K562 (cell line): ENCODE data around the gene UBFD1. TPM values are rescaled to one million over a fixed set of nuclear protein-coding genes. Genes with fewer than 3 reads are reported as not detected.
"Not testable (repeated sequence)": the region's sequence is repeated elsewhere in the genome, so short reads cannot be mapped to it uniquely, and the experiment has no call there.

ENCODE experiments used
- ATAC-seq: fragments of 200-7000 bp; cut with Tn5 transposase; 3 replicates; pipeline ENCODE4 v1.9.1; 2020; ENCODE audit warnings: moderate library complexity
- BruUV-seq: library from RNA; stranded (reverse); fragments of 400-500 nt; replicated peaks from 2 replicates; lab custom pipeline; 2021; lab: Mats Ljungman, UMichigan
- CTCF ChIA-PET: fragments of 300-600 bp; formaldehyde crosslinking; extraction: SDS; loops from one replicate; lab custom pipeline; 2021; ENCODE audit warnings: low intra/inter-chr PET ratio; lab: Yijun Ruan, JAX
- POLR2A ChIA-PET: fragments of 300-600, 350-650 bp; sonication (Branson Sonifier 250); formaldehyde crosslinking; extraction: SDS; loops from one replicate; lab custom pipeline; 2021; ENCODE audit warnings: antibody characterized with exemption, inconsistent platforms; lab: Yijun Ruan, JAX
- DNase-seq, 4 experiments: peaks; one replicate each; pipeline versions ENCODE4 v3.0.0 to v3.0.0-alpha.2; 2011 to 2018; ENCODE audit warnings: low spot score in 3 of 4, mixed read lengths in 3 of 4; ENCODE audit errors: extremely low read depth in 1 of 4
- FAIRE-seq: peaks from 2 replicates; lab custom pipeline; 2011; peaks lifted over from hg19 to GRCh38; lab: Jason Lieb, UNC
- H2AFZ ChIP-seq: 2 replicates; pipeline ENCODE4 v1.6.0; 2011; ENCODE audit warnings: low read depth, low read length, control low read depth, inconsistent platforms
- H3K27ac ChIP-seq: fragments of 200-600 bp; 3 replicates; pipeline ENCODE4 v1.8.0; 2011; ENCODE audit warnings: low read depth, mild to moderate bottlenecking, control low read depth, inconsistent platforms, low read length, moderate library complexity, mixed read lengths; ENCODE audit errors: extremely low read depth
- H3K27me3 ChIP-seq, 2 experiments: fragments of 300-600 bp in 1 of 2; 2 replicates in 1 of 2; 3 replicates in 1 of 2; pipeline versions ENCODE4 v1.6.0 to v1.8.0; 2011; ENCODE audit warnings: inconsistent platforms in 2 of 2, low read length in 2 of 2, mild to moderate bottlenecking in 1 of 2, mixed read lengths in 1 of 2, moderate library complexity in 1 of 2; ENCODE audit not compliant: control insufficient read depth in 2 of 2, insufficient read depth in 2 of 2
- H3K36me3 ChIP-seq: fragments of 300-600 bp; 3 replicates; pipeline ENCODE4 v1.8.0; 2011; ENCODE audit warnings: mild to moderate bottlenecking, low read length, inconsistent platforms; ENCODE audit not compliant: control insufficient read depth, insufficient read depth
- H3K4me1 ChIP-seq, 2 experiments: fragments of 200-600 bp in 1 of 2; replicated peaks in 1 of 2; 2 replicates in 1 of 2; 3 replicates in 1 of 2; pipeline versions ENCODE4 v1.5.1 to v1.8.0; 2011; ENCODE audit warnings: inconsistent platforms in 2 of 2, low read length in 2 of 2, mild to moderate bottlenecking in 1 of 2, mixed read lengths in 1 of 2, moderate library complexity in 1 of 2; ENCODE audit not compliant: control insufficient read depth in 2 of 2, insufficient read depth in 2 of 2
- H3K4me2 ChIP-seq: 2 replicates; pipeline ENCODE4 v1.6.1; 2011; ENCODE audit warnings: low read length, control low read depth, inconsistent platforms, mixed read lengths; ENCODE audit not compliant: insufficient read depth
- H3K4me3 ChIP-seq: fragments of 200-600 bp; sonication (generic), shearing (Covaris generic); 2 replicates; pipeline ENCODE4 v1.5.1; 2016; ENCODE audit warnings: control low read depth, inconsistent platforms
- H3K79me2 ChIP-seq: fragments of 200-600 bp; 3 replicates; pipeline ENCODE4 v1.8.0; 2011; ENCODE audit warnings: low read length, inconsistent platforms; ENCODE audit not compliant: control insufficient read depth, insufficient read depth
- H3K9ac ChIP-seq, 2 experiments: 2 replicates each; pipeline versions ENCODE4 v1.6.0 to v1.6.1; 2011; ENCODE audit warnings: low read depth in 2 of 2, low read length in 2 of 2, control low read depth in 1 of 2, inconsistent platforms in 1 of 2, mild to moderate bottlenecking in 1 of 2, mixed read lengths in 1 of 2; ENCODE audit not compliant: insufficient read depth in 1 of 2
- H3K9me1 ChIP-seq: one replicate; pipeline ENCODE4 v1.6.0; 2011; ENCODE audit warnings: inconsistent platforms, mild to moderate bottlenecking, low read length, moderate library complexity; ENCODE audit not compliant: control insufficient read depth, insufficient read depth
- H3K9me3 ChIP-seq: replicated peaks from 2 replicates; pipeline ENCODE4 v1.5.1; 2011; ENCODE audit warnings: low read depth, low read length, inconsistent platforms; ENCODE audit not compliant: control insufficient read depth, insufficient read depth
- H4K20me1 ChIP-seq: replicated peaks from 2 replicates; pipeline ENCODE4 v1.6.1; 2011; ENCODE audit warnings: low read length, inconsistent platforms, mixed read lengths; ENCODE audit not compliant: control insufficient read depth, insufficient read depth
- DACH1 ChIP-seq: fragments of 450-650 bp; IDR thresholded peaks from 2 replicates; pipeline ENCODE4 v1.6.1; 2018; ENCODE audit not compliant: partially characterized antibody
- MEF2A ChIP-seq: IDR thresholded peaks from 2 replicates; pipeline ENCODE4 v1.6.1; 2011; ENCODE audit warnings: low read depth, mild to moderate bottlenecking, low read length, moderate library complexity; ENCODE audit not compliant: control insufficient read depth
- SMARCB1 ChIP-seq: IDR thresholded peaks from 2 replicates; pipeline ENCODE4 v1.6.1; 2011; ENCODE audit warnings: improper control_type of control experiment, low read depth; ENCODE audit not compliant: insufficient read length
- WHSC1 ChIP-seq: IDR thresholded peaks from one replicate; pipeline ENCODE4 v1.6.1; 2012; ENCODE audit warnings: low read length, control low read depth, inconsistent platforms
- ZNF76 ChIP-seq: fragments of 250-450 bp; sonication (Bioruptor Pico); IDR thresholded peaks from 2 replicates; pipeline ENCODE4 v1.4.0; 2020; ENCODE audit warnings: mild to moderate bottlenecking, moderate library complexity, borderline replicate concordance
- WGBS: fragments of 100-300 bp; shearing (Covaris generic); methylation state at CpG from one replicate; pipeline ENCODE4 v1.1.6; 2016; ENCODE audit warnings: low coverage, mixed read lengths; ENCODE audit not compliant: insufficient coverage; ENCODE audit errors: missing lambda C conversion rate; 5-methylcytosine and 5-hydroxymethylcytosine counted together
- in situ Hi-C: fragments of 300-500 bp; cut with MboI; formaldehyde crosslinking; loops from 4 replicates; pipeline ENCODE4 v1.15.0; 2018; ENCODE audit warnings: inconsistent platforms, mixed read lengths
- intact Hi-C: fragments of 100-400 bp; cut with micrococcal nuclease; formaldehyde crosslinking; loops from 2 replicates; pipeline ENCODE4 v1.14.2; 2022
- polyA plus RNA-seq, 8 experiments: library from polyadenylated mRNA; depleted of rRNA in 4 of 8; stranded (reverse) in 5 of 8; unstranded in 3 of 8; fragments of >200 nt; fragmentation: Nextera tagmentation in 2 of 8; fragmentation: Illumina TruSeq in 1 of 8; extraction: Ambion mirVana in 2 of 8; extraction: Trizol in 1 of 8; gene quantifications; 2 replicates each; pipeline versions ENCODE4 v1.2.1 to v1.2.3, GENCODE V29; 2011 to 2014; ENCODE audit warnings: inconsistent platforms in 1 of 8, missing spikeins in 1 of 8
- total RNA-seq, 7 experiments: library from RNA; depleted of rRNA in 6 of 7; stranded (reverse); fragments of >200 nt in 6 of 7; fragmentation: Illumina TruSeq in 2 of 7; extraction: Trizol in 2 of 7; gene quantifications; 2 replicates each; pipeline versions ENCODE4 v1.2.1 to v1.2.3, GENCODE V29; 2011 to 2021; ENCODE audit warnings: low replicate concordance in 1 of 7
- TF ChIP-seq, protein P1 (sequence below): sonication (generic); formaldehyde crosslinking; IDR thresholded peaks from 2 replicates; pipeline ENCODE4 v1.8.0; 2023; ENCODE audit warnings: mild to moderate bottlenecking, missing genetic modification reagents

The UBFD1 gene
- total and polyA plus RNA-seq, 9 of the 15 experiments (the other 6 are each of a cell fraction or from before 2014, with no cell fraction given), result 10.7 to 66.2 (median 34.0) TPM

- H3K9me1 ChIP-seq, H3K79me2 ChIP-seq, H3K4me1 ChIP-seq, FAIRE-seq, H3K4me3 ChIP-seq, H2AFZ ChIP-seq, H3K9me3 ChIP-seq, H3K4me2 ChIP-seq, POLR2A ChIA-PET, H4K20me1 ChIP-seq, ATAC-seq, BruUV-seq, DNase-seq, H3K27ac ChIP-seq, intact Hi-C loops, H3K9ac ChIP-seq, H3K27me3 ChIP-seq, in situ Hi-C loops, CTCF ChIA-PET: not testable (repeated sequence)
- H3K36me3 ChIP-seq, result peaks cover 52% of the 10 kb centered on the region
- 97% methylated on average over 6 of the region's 6 CpGs for WGBS
- TF ChIP-seq DACH1, result peak; percentile 92
Observed at GRCh38 chr16:23610905-23611304, 53.4 kb downstream of the UBFD1 start.

DNA sequence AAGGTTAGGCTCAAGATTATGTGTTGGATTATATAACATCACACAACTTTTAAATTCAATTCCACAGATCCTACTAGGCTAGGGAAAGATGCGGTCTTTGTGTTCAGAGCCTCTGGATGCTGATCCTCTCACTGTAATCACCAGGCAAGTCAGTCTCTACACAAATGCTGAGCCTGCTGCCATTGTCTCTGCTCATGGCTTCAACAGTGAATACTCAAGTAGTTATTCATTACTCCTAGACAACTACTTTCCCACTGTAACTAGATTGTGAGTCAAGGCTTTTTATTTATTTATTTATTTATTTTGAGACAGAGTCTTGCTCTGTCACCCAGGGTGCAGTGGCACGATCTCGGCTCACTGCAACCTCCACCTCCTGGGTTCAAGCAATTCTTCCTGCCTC is 54.4 kb downstream of the UBFD1 start:
- Histone ChIP-seq H3K4me2 (no peak overlapping the region), H3K27ac (no peak overlapping the region), H2AFZ (no peak overlapping the region), H4K20me1 (no peaks in the 10 kb centered on the region), H3K9me1 (no peaks in the 10 kb centered on the region), H3K4me3 (no peak overlapping the region), H3K9ac (no peak overlapping the region), H3K9me3 (no peaks in the 10 kb centered on the region), H3K79me2 (no peaks in the 10 kb centered on the region), H3K4me1 (no peaks in the 10 kb centered on the region), H3K36me3 (peaks cover 54% of the 10 kb centered on the region), H3K27me3 (no peaks in the 10 kb centered on the region)
- no peak for DNase-seq
- intact Hi-C loops (no loop called here), in situ Hi-C loops (no loop called here)
- no TSS peak for BruUV-seq
- no peak for ATAC-seq
- ChIA-PET POLR2A (no interaction called here), CTCF (no interaction called here)
- no peak for FAIRE-seq
- WGBS, result 94% methylated on average over 3 of the region's 3 CpGs
- TF ChIP-seq ZNF76 (no peak), MEF2A (no peak), SMARCB1 (no peak), WHSC1 (no peak)
- TF ChIP-seq, protein P1, sequence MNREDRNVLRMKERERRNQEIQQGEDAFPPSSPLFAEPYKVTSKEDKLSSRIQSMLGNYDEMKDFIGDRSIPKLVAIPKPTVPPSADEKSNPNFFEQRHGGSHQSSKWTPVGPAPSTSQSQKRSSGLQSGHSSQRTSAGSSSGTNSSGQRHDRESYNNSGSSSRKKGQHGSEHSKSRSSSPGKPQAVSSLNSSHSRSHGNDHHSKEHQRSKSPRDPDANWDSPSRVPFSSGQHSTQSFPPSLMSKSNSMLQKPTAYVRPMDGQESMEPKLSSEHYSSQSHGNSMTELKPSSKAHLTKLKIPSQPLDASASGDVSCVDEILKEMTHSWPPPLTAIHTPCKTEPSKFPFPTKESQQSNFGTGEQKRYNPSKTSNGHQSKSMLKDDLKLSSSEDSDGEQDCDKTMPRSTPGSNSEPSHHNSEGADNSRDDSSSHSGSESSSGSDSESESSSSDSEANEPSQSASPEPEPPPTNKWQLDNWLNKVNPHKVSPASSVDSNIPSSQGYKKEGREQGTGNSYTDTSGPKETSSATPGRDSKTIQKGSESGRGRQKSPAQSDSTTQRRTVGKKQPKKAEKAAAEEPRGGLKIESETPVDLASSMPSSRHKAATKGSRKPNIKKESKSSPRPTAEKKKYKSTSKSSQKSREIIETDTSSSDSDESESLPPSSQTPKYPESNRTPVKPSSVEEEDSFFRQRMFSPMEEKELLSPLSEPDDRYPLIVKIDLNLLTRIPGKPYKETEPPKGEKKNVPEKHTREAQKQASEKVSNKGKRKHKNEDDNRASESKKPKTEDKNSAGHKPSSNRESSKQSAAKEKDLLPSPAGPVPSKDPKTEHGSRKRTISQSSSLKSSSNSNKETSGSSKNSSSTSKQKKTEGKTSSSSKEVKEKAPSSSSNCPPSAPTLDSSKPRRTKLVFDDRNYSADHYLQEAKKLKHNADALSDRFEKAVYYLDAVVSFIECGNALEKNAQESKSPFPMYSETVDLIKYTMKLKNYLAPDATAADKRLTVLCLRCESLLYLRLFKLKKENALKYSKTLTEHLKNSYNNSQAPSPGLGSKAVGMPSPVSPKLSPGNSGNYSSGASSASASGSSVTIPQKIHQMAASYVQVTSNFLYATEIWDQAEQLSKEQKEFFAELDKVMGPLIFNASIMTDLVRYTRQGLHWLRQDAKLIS, result no peak
